Measurements from ENCODE around the gene LST1. TPM values are rescaled to one million over a fixed set of nuclear protein-coding genes. Genes with fewer than 3 reads are reported as not detected.

The LST1 gene
- total RNA-seq, 2 experiments from 2014 or later, result 3.0 to 4.2 TPM

- intact Hi-C loops (cut with micrococcal nuclease; ENCODE audit: unreplicated experiment), result loop anchor here (1.0 kb wide), 1 partner anchor 7 kb away; no protein-coding TSS in a partner anchor
- no peak overlapping the region for H2AFZ ChIP-seq (ENCODE audit: low read length)
- H3K9me3 ChIP-seq (ENCODE audit: low read length), result no peaks in the 10 kb centered on the region
- H3K36me3 ChIP-seq (ENCODE audit: insufficient read depth, low read length), result no peaks in the 10 kb centered on the region
- TF ChIP-seq EZH2phosphoT487 (IDR thresholded peaks at IDR 0.05; ENCODE audit: borderline replicate concordance, low read depth, low read length) (no peak), CTCF (conservative IDR thresholded peaks at IDR 0.05; ENCODE audit: low read length) (no peak)
- peak overlapping the region; percentile 82 for H3K4me2 ChIP-seq (ENCODE audit: low read length)
- BruUV-seq (replicated peaks), result TSS peak; percentile 47
- H3K4me3 ChIP-seq (ENCODE audit: low read depth, low read length, poor library complexity, severe bottlenecking), result peak overlapping the region; percentile 16
- no peak for DNase-seq (ENCODE audit: low spot score)
- POLR2A ChIA-PET, result interaction anchor here (0.6 to 1.9 kb wide), 6 partner anchors 8 to 45 kb away, joined by 3 to 9 read pairs (median 4); partner anchors contain the start of gene LTB
- no peaks in the 10 kb centered on the region for H4K20me1 ChIP-seq (ENCODE audit: insufficient read depth, low read length)
- CTCF ChIA-PET (ENCODE audit: unreplicated experiment), result no interaction called here
- H3K79me2 ChIP-seq (ENCODE audit: insufficient read depth, low read depth, low read length), result peaks cover 10% of the 10 kb centered on the region; the same call in 1 of the 2 replicates
- H3K27ac ChIP-seq (ENCODE audit: low read depth, low read length, poor library complexity, severe bottlenecking), result peak overlapping the region; percentile 75
- peaks cover 63% of the 10 kb centered on the region for H3K4me1 ChIP-seq (ENCODE audit: insufficient read depth, low read length, poor library complexity, severe bottlenecking)
- no peaks in the 10 kb centered on the region for H3K9me2 ChIP-seq (ENCODE audit: insufficient read depth, low read length)
Observed at GRCh38 chr6:31567531-31568370, 18.3 kb upstream of the LST1 start.

- Histone ChIP-seq H3K79me2 (ENCODE audit: insufficient read depth, low read depth, low read length) (peaks cover 10% of the 10 kb centered on the region; the same call in 1 of the 2 replicates), H3K9me3 (ENCODE audit: low read length) (no peaks in the 10 kb centered on the region), H3K27ac (ENCODE audit: low read depth, low read length, poor library complexity, severe bottlenecking) (peak overlapping the region; percentile 75), H3K4me1 (ENCODE audit: insufficient read depth, low read length, poor library complexity, severe bottlenecking) (peaks cover 66% of the 10 kb centered on the region), H3K4me2 (ENCODE audit: low read length) (peak overlapping the region; percentile 82), H2AFZ (ENCODE audit: low read length) (0 out of 2 replicates have a peak overlapping the region, but pooled peaks have one; percentile 2), H3K36me3 (ENCODE audit: insufficient read depth, low read length) (no peaks in the 10 kb centered on the region), H3K9me2 (ENCODE audit: insufficient read depth, low read length) (no peaks in the 10 kb centered on the region), H4K20me1 (ENCODE audit: insufficient read depth, low read length) (no peaks in the 10 kb centered on the region), H3K4me3 (ENCODE audit: low read depth, low read length, poor library complexity, severe bottlenecking) (peak overlapping the region; percentile 27)
- DNase-seq (ENCODE audit: low spot score), result peak; percentile 76
- ChIA-PET POLR2A (interaction anchor here (0.6 to 1.9 kb wide), 6 partner anchors 9 to 45 kb away, joined by 3 to 9 read pairs (median 4); partner anchors contain the start of gene LTB), CTCF (ENCODE audit: unreplicated experiment) (no interaction called here)
- no TSS peak for BruUV-seq (replicated peaks)
- intact Hi-C loops (cut with micrococcal nuclease; ENCODE audit: unreplicated experiment), result loop anchor here (1.0 kb wide), 1 partner anchor 8 kb away; no protein-coding TSS in a partner anchor
- TF ChIP-seq EZH2phosphoT487 (IDR thresholded peaks at IDR 0.05; ENCODE audit: borderline replicate concordance, low read depth, low read length), result no peak
- no peak for TF ChIP-seq CTCF (conservative IDR thresholded peaks at IDR 0.05; ENCODE audit: low read length)
Observed at GRCh38 chr6:31568537-31568961, 17.5 kb upstream of the LST1 start.

Measured in OCI-LY7 (cell line).